CD8-positive, alpha-beta memory T cell (primary cell): ENCODE data around the gene C4orf33. TPM values are rescaled to one million over a fixed set of nuclear protein-coding genes. Genes with fewer than 3 reads are reported as not detected.
"Not testable (repeated sequence)": the region's sequence is repeated elsewhere in the genome, so short reads cannot be mapped to it uniquely, and the experiment has no call there.

Experiments used
- CTCF ChIA-PET: fragments of 350-600 bp; sonication (Branson Sonifier 250); formaldehyde crosslinking; loops from one replicate; lab custom pipeline; 2021; ENCODE audit warnings: antibody characterized with exemption; lab: Charles Lee
- POLR2A ChIA-PET: fragments of 350-600 bp; sonication (Branson Sonifier 250); formaldehyde crosslinking; loops from one replicate; lab custom pipeline; 2021; ENCODE audit warnings: antibody characterized with exemption; lab: Charles Lee
- DNase-seq, 5 donors: peaks; one replicate each; pipeline versions ENCODE4 v3.0.0 to v3.0.0-alpha.2; 2020 to 2022; ENCODE audit warnings: mixed read lengths in 1 of 5
- H3K27ac ChIP-seq: one replicate; pipeline ENCODE4 v1.7.0; 2013; ENCODE audit warnings: low read depth, mild to moderate bottlenecking, low read length, moderate library complexity
- H3K27me3 ChIP-seq: 2 replicates; pipeline ENCODE4 v1.7.0; 2013; ENCODE audit warnings: low read length, mild to moderate bottlenecking; ENCODE audit not compliant: insufficient read depth, poor library complexity, severe bottlenecking
- H3K36me3 ChIP-seq: 2 replicates; pipeline ENCODE4 v1.7.0; 2013; ENCODE audit warnings: mild to moderate bottlenecking, low read length, moderate library complexity; ENCODE audit not compliant: insufficient read depth
- H3K4me1 ChIP-seq: 2 replicates; pipeline ENCODE4 v1.7.0; 2013; ENCODE audit warnings: mild to moderate bottlenecking, low read length, moderate library complexity; ENCODE audit not compliant: insufficient read depth
- H3K4me3 ChIP-seq: 2 replicates; pipeline ENCODE4 v1.7.0; 2013; ENCODE audit warnings: mild to moderate bottlenecking, low read length
- H3K9me3 ChIP-seq: 2 replicates; pipeline ENCODE4 v1.7.0; 2013; ENCODE audit warnings: mild to moderate bottlenecking, low read length
- H3K27ac Mint-ChIP-seq, 8 donors: one replicate each; pipeline ENCODE4 v1.8.0; 2020 to 2021; ENCODE audit warnings: mixed read lengths in 8 of 8, mild to moderate bottlenecking in 6 of 8, inconsistent platforms in 3 of 8, moderate library complexity in 3 of 8
- H3K27me3 Mint-ChIP-seq, 2 donors: one replicate each; pipeline ENCODE4 v1.8.0; 2020 to 2021; ENCODE audit warnings: mixed read lengths in 2 of 2, mild to moderate bottlenecking in 1 of 2, moderate library complexity in 1 of 2
- H3K36me3 Mint-ChIP-seq, 3 donors: one replicate each; pipeline ENCODE4 v1.8.0; 2020 to 2021; ENCODE audit warnings: mixed read lengths in 3 of 3, inconsistent platforms in 1 of 3, mild to moderate bottlenecking in 1 of 3
- H3K4me1 Mint-ChIP-seq, 3 donors: one replicate each; pipeline ENCODE4 v1.8.0; 2020 to 2021; ENCODE audit warnings: mixed read lengths in 3 of 3, inconsistent platforms in 1 of 3, mild to moderate bottlenecking in 1 of 3
- H3K4me3 Mint-ChIP-seq, 7 donors: one replicate each; pipeline ENCODE4 v1.8.0; 2020 to 2021; ENCODE audit warnings: mixed read lengths in 7 of 7, mild to moderate bottlenecking in 6 of 7, moderate library complexity in 4 of 7, inconsistent platforms in 2 of 7
- H3K9me3 Mint-ChIP-seq, 5 donors: one replicate each; pipeline ENCODE4 v1.8.0; 2020 to 2022; ENCODE audit warnings: mixed read lengths in 5 of 5, mild to moderate bottlenecking in 3 of 5, moderate library complexity in 2 of 5, inconsistent platforms in 1 of 5
- polyA plus RNA-seq: library from polyadenylated mRNA; unstranded; fragments of 300-500 nt; fragmentation: Illumina TruSeq; gene quantifications from one replicate; pipeline ENCODE4 v1.2.3, GENCODE V29; 2021
- total RNA-seq, 2 experiments: library from RNA; stranded (reverse); gene quantifications; one replicate each; pipeline ENCODE4 v1.2.3, GENCODE V29; 2021

C4orf33 gene, protein sequence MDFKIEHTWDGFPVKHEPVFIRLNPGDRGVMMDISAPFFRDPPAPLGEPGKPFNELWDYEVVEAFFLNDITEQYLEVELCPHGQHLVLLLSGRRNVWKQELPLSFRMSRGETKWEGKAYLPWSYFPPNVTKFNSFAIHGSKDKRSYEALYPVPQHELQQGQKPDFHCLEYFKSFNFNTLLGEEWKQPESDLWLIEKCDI
- total RNA-seq: 1 to 10 TPM; 6.8 to 7.5 TPM
- 6.0 TPM for polyA plus RNA-seq

- H3K36me3 Mint-ChIP-seq: peaks cover 0 to 4% (median 0%) of the 10 kb centered on the region in 3 donors
- H3K4me3 Mint-ChIP-seq: peak within 1 kb of the TSS; percentile 94 to 99 (median 97)
- POLR2A ChIA-PET: no interaction called here
- peaks cover 24 to 40% (median 33%) of the 10 kb centered on the region in 3 donors for H3K4me1 Mint-ChIP-seq
- peak within 1 kb of the TSS; percentile 89 for H3K27ac ChIP-seq
- peak; percentile 53 to 83 (median 70) for DNase-seq
- no peaks in the 10 kb centered on the region for H3K27me3 Mint-ChIP-seq
- no peaks in the 10 kb centered on the region for H3K9me3 Mint-ChIP-seq
- no peaks in the 10 kb centered on the region for H3K9me3 ChIP-seq
- peak within 1 kb of the TSS in 7 of 8 donors; percentile 48 to 99 (median 98) for H3K27ac Mint-ChIP-seq
- H3K36me3 ChIP-seq: no peaks in the 10 kb centered on the region
- peak within 1 kb of the TSS; percentile 97 for H3K4me3 ChIP-seq
- H3K27me3 ChIP-seq: no peaks in the 10 kb centered on the region
- H3K4me1 ChIP-seq: peaks cover 24% of the 10 kb centered on the region
- CTCF ChIA-PET: interaction anchor here (1.0 kb wide), 1 partner anchor 312 kb away, joined by 3 read pairs; no protein-coding TSS in a partner anchor
Measured at GRCh38 chr4:129095811-129096454, at the start of gene C4orf33. Gene C4orf33, plus strand, starts transcription at chr4:129096152. Its CDS starts 6,459 bp downstream, at chr4:129102611.

DNA sequence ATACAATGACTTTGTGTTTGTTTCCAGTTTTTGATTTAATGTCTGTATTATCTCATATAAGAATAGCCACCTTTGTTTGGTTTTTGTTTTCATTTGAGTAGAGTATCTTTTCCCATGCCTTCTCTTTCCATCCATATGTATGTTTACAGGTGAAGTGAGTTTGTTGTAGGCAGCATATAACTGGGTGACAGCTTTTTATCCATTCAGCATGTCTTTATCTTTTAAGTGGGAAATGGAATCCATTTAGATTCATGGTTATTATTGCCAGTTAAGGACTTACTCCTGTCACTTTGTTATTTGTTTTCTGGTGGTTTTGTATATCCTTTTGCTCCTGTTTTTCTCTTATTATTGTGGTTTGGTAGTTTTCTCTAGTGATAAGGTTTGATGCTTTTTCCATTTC, 36.9 kb upstream of the C4orf33 start:
- no peak overlapping the region for H3K27ac Mint-ChIP-seq
- Histone ChIP-seq H3K27me3 (no peaks in the 10 kb centered on the region), H3K9me3 (peaks cover 61% of the 10 kb centered on the region), H3K27ac (no peak overlapping the region), H3K4me1 (no peaks in the 10 kb centered on the region), H3K36me3 (peaks cover 8% of the 10 kb centered on the region), H3K4me3 (no peak overlapping the region)
- CTCF ChIA-PET: no interaction called here
- no peaks in the 10 kb centered on the region for H3K27me3 Mint-ChIP-seq
- DNase-seq: no peak
- no peak overlapping the region for H3K4me3 Mint-ChIP-seq
- H3K4me1 Mint-ChIP-seq: no peaks in the 10 kb centered on the region
- POLR2A ChIA-PET: no interaction called here
- H3K9me3 Mint-ChIP-seq: peaks cover 52 to 91% (median 82%) of the 10 kb centered on the region in 5 donors
- H3K36me3 Mint-ChIP-seq: peaks cover 18 to 78% (median 42%) of the 10 kb centered on the region in 3 donors

- Histone ChIP-seq H3K27me3 (no peaks in the 10 kb centered on the region), H3K4me3 (no peak overlapping the region), H3K27ac (no peak overlapping the region), H3K4me1 (no peaks in the 10 kb centered on the region), H3K9me3 (peaks cover 45% of the 10 kb centered on the region), H3K36me3 (peaks cover 8% of the 10 kb centered on the region)
- Mint-ChIP-seq H3K4me1 (no peaks in the 10 kb centered on the region), H3K27ac (no peak overlapping the region), H3K36me3 (peaks cover 21 to 83% (median 52%) of the 10 kb centered on the region in 3 donors), H3K9me3 (peaks cover 44 to 79% (median 70%) of the 10 kb centered on the region in 5 donors), H3K27me3 (no peaks in the 10 kb centered on the region), H3K4me3 (no peak overlapping the region)
- ChIA-PET POLR2A (no interaction called here), CTCF (no interaction called here)
- DNase-seq: no peak
Measured at GRCh38 chr4:129062580-129062979, 33.4 kb upstream of the C4orf33 start.

DNA sequence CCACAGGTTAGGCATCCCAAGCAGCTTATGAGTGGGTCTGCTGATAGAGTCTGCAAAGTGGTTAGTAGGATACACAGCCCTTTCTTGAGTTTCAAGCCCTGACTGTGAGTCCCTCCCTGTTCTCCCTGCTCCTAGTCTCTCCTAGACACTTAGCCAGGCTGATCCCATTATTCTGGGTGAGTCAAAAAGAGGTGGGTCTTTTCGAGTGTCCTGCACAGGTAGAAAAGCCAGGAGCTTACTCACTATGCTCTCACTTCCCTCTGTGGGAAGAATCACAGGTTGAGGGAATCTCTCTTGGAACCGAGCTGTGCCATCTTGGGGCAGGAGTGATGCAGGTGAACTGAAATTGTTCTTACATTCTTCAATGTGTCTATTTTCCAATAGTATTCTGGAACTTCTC, 32.3 kb upstream of the C4orf33 start:
- H3K27me3 ChIP-seq: no peaks in the 10 kb centered on the region
- ChIA-PET CTCF (no interaction called here), POLR2A (no interaction called here)
- Mint-ChIP-seq H3K4me1 (no peaks in the 10 kb centered on the region), H3K27me3 (no peaks in the 10 kb centered on the region), H3K4me3 (no peak overlapping the region), H3K27ac (peak overlapping the region in 1 of 8 donors; percentile 21), H3K9me3 (peaks cover 44 to 78% (median 72%) of the 10 kb centered on the region in 5 donors), H3K36me3 (peaks cover 21 to 88% (median 54%) of the 10 kb centered on the region in 3 donors)
- no peak overlapping the region for H3K4me3 ChIP-seq
- H3K9me3 ChIP-seq: peaks cover 45% of the 10 kb centered on the region
- no peak for DNase-seq
- H3K4me1 ChIP-seq: no peaks in the 10 kb centered on the region
- peaks cover 8% of the 10 kb centered on the region for H3K36me3 ChIP-seq
- H3K27ac ChIP-seq: no peak overlapping the region

GRCh38 chr4:129064717-129065116, 31.2 kb upstream of the C4orf33 start:
- peaks cover 8% of the 10 kb centered on the region for H3K36me3 ChIP-seq
- H3K4me3 ChIP-seq: no peak overlapping the region
- H3K27ac ChIP-seq: no peak overlapping the region
- Mint-ChIP-seq H3K9me3 (peaks cover 45 to 79% (median 70%) of the 10 kb centered on the region in 5 donors), H3K4me3 (no peak overlapping the region), H3K4me1 (no peaks in the 10 kb centered on the region), H3K27me3 (no peaks in the 10 kb centered on the region), H3K27ac (no peak overlapping the region), H3K36me3 (peaks cover 19 to 89% (median 50%) of the 10 kb centered on the region in 3 donors)
- no peaks in the 10 kb centered on the region for H3K4me1 ChIP-seq
- H3K27me3 ChIP-seq: no peaks in the 10 kb centered on the region
- DNase-seq: no peak
- ChIA-PET CTCF (no interaction called here), POLR2A (no interaction called here)
- H3K9me3 ChIP-seq: peaks cover 37% of the 10 kb centered on the region

- CTCF ChIA-PET, DNase-seq, H3K4me1 ChIP-seq, H3K36me3 ChIP-seq, H3K27ac Mint-ChIP-seq, H3K27me3 ChIP-seq, H3K4me1 Mint-ChIP-seq, H3K27ac ChIP-seq, H3K9me3 ChIP-seq, H3K4me3 ChIP-seq, POLR2A ChIA-PET, H3K27me3 Mint-ChIP-seq: not testable (repeated sequence)
- peaks cover 18 to 85% (median 33%) of the 10 kb centered on the region in 3 donors for H3K36me3 Mint-ChIP-seq
- H3K4me3 Mint-ChIP-seq: peak overlapping the region in 1 of 7 donors; percentile 15
- H3K9me3 Mint-ChIP-seq: peaks cover 27 to 73% (median 44%) of the 10 kb centered on the region in 5 donors
Measured at GRCh38 chr4:129069537-129069936, 26.4 kb upstream of the C4orf33 start.

- peaks cover 3 to 32% (median 12%) of the 10 kb centered on the region in 5 donors for H3K9me3 Mint-ChIP-seq
- peak overlapping the region in 1 of 8 donors; percentile 54 for H3K27ac Mint-ChIP-seq
- no peak overlapping the region for H3K4me3 ChIP-seq
- peaks cover 48 to 76% (median 75%) of the 10 kb centered on the region in 3 donors for H3K36me3 Mint-ChIP-seq
- POLR2A ChIA-PET: no interaction called here
- no peaks in the 10 kb centered on the region for H3K9me3 ChIP-seq
- CTCF ChIA-PET: interaction anchor here (1.1 kb wide), 1 partner anchor 26 kb away, joined by 3 read pairs; no protein-coding TSS in a partner anchor
- DNase-seq: no peak
- no peak overlapping the region for H3K4me3 Mint-ChIP-seq
- H3K27ac ChIP-seq: no peak overlapping the region
- no peaks in the 10 kb centered on the region for H3K4me1 ChIP-seq
- H3K27me3 Mint-ChIP-seq: no peaks in the 10 kb centered on the region
- H3K36me3 ChIP-seq: peaks cover 18% of the 10 kb centered on the region
- H3K4me1 Mint-ChIP-seq: peaks cover 6 to 15% (median 8%) of the 10 kb centered on the region in 3 donors
- H3K27me3 ChIP-seq: no peaks in the 10 kb centered on the region
Measured at GRCh38 chr4:129077326-129077725, 18.6 kb upstream of the C4orf33 start.

GRCh38 chr4:129080129-129080528, 15.8 kb upstream of the C4orf33 start:
- ChIA-PET POLR2A (no interaction called here), CTCF (no interaction called here)
- H3K27me3 Mint-ChIP-seq: no peaks in the 10 kb centered on the region
- Histone ChIP-seq H3K4me1 (no peaks in the 10 kb centered on the region), H3K4me3 (no peak overlapping the region), H3K9me3 (no peaks in the 10 kb centered on the region), H3K27ac (no peak overlapping the region), H3K27me3 (no peaks in the 10 kb centered on the region), H3K36me3 (peaks cover 18% of the 10 kb centered on the region)
- H3K9me3 Mint-ChIP-seq: peaks cover 0 to 17% (median 7%) of the 10 kb centered on the region in 5 donors
- H3K4me3 Mint-ChIP-seq: no peak overlapping the region
- no peak overlapping the region for H3K27ac Mint-ChIP-seq
- DNase-seq: no peak
- peaks cover 38 to 64% (median 62%) of the 10 kb centered on the region in 3 donors for H3K36me3 Mint-ChIP-seq
- peaks cover 15 to 36% (median 25%) of the 10 kb centered on the region in 3 donors for H3K4me1 Mint-ChIP-seq
